SK-N-SH (cell line): ENCODE results near the gene OPHN1. TPM values are rescaled to one million over a fixed set of nuclear protein-coding genes. Genes with fewer than 3 reads are reported as not detected.

Experiments
- CTCF ChIA-PET: fragments of 300-600, 350-600 bp; formaldehyde crosslinking; extraction: SDS; loops from one replicate; lab custom pipeline; 2021; lab: Yijun Ruan, JAX
- POLR2A ChIA-PET: fragments of 350-600 bp; sonication (Branson Sonifier 250); formaldehyde crosslinking; extraction: SDS; loops from one replicate; lab custom pipeline; 2020; ENCODE audit warnings: antibody characterized with exemption, inconsistent platforms; lab: Yijun Ruan, JAX
- DNase-seq: peaks from one replicate; pipeline ENCODE4 v3.0.0; 2012
- H2AFZ ChIP-seq: fragments of 200-600 bp; sonication (generic); 2 replicates; pipeline ENCODE4 v1.8.1; 2016; ENCODE audit warnings: antibody characterized with exemption, mild to moderate bottlenecking, low read depth
- H3F3A ChIP-seq: fragments of 200-600 bp; sonication (generic); replicated peaks from 2 replicates; pipeline ENCODE3; 2016; ENCODE audit warnings: antibody characterized with exemption, mild to moderate bottlenecking; ENCODE audit not compliant: insufficient read depth
- H3K27ac ChIP-seq, 2 experiments: fragments of 200-500 bp in 1 of 2; fragments of 200-600 bp in 1 of 2; sonication (Bioruptor generic) in 1 of 2; sonication (generic), shearing (Covaris generic) in 1 of 2; 2 replicates each; pipeline versions ENCODE4 v1.5.1 to v1.6.1; 2014 to 2016; ENCODE audit warnings: low read depth in 2 of 2, inconsistent platforms in 1 of 2, low read length in 1 of 2, mild to moderate bottlenecking in 1 of 2, mixed read lengths in 1 of 2
- H3K27me3 ChIP-seq: fragments of 200-600 bp; sonication (generic), shearing (Covaris generic); 2 replicates; pipeline ENCODE4 v1.6.1; 2016; ENCODE audit warnings: mixed run types; ENCODE audit not compliant: insufficient read depth
- H3K36me3 ChIP-seq, 2 experiments: fragments of 200-500 bp in 1 of 2; fragments of 200-600 bp in 1 of 2; sonication (Bioruptor generic) in 1 of 2; sonication (generic) in 1 of 2; replicated peaks in 1 of 2; 2 replicates each; pipeline versions ENCODE3 to v1.5.1; 2014 to 2016; ENCODE audit warnings: low read length in 1 of 2, mild to moderate bottlenecking in 1 of 2; ENCODE audit not compliant: insufficient read depth in 2 of 2, control insufficient read depth in 1 of 2
- H3K4me1 ChIP-seq, 2 experiments: fragments of 200-500 bp in 1 of 2; fragments of 200-600 bp in 1 of 2; sonication (Bioruptor generic) in 1 of 2; sonication (generic), shearing (Covaris generic) in 1 of 2; 2 replicates each; pipeline versions ENCODE4 v1.5.1 to v1.6.1; 2014 to 2016; ENCODE audit warnings: low read depth in 1 of 2, low read length in 1 of 2, mixed run types in 1 of 2; ENCODE audit not compliant: insufficient read depth in 2 of 2, control insufficient read depth in 1 of 2
- H3K4me2 ChIP-seq: fragments of 200-600 bp; sonication (generic), shearing (Covaris generic); 2 replicates; pipeline ENCODE4 v1.6.1; 2017; ENCODE audit warnings: mixed run types
- H3K4me3 ChIP-seq, 2 experiments: fragments of 200-500 bp in 1 of 2; fragments of 200-600 bp in 1 of 2; sonication (Bioruptor generic) in 1 of 2; sonication (generic), shearing (Covaris generic) in 1 of 2; 2 replicates each; pipeline versions ENCODE4 v1.5.1 to v1.8.1; 2014 to 2016; ENCODE audit warnings: low read depth in 2 of 2, inconsistent platforms in 1 of 2, low read length in 1 of 2, mild to moderate bottlenecking in 1 of 2, mixed read lengths in 1 of 2, moderate library complexity in 1 of 2
- H3K79me2 ChIP-seq: fragments of 200-600 bp; sonication (generic); 2 replicates; pipeline ENCODE4 v1.8.1; 2017; ENCODE audit warnings: mild to moderate bottlenecking; ENCODE audit not compliant: insufficient read depth
- H3K9ac ChIP-seq: fragments of 200-600 bp; sonication (generic); 2 replicates; pipeline ENCODE4 v1.6.1; 2017; ENCODE audit warnings: mixed run types
- H3K9me2 ChIP-seq: fragments of 200-600 bp; sonication (generic); 2 replicates; pipeline ENCODE4 v1.6.1; 2017; ENCODE audit warnings: mixed run types
- H3K9me3 ChIP-seq: fragments of 200-600 bp; sonication (generic); 2 replicates; pipeline ENCODE4 v1.6.1; 2017; ENCODE audit warnings: mixed run types, mild to moderate bottlenecking, moderate library complexity
- H4K20me1 ChIP-seq: fragments of 200-600 bp; sonication (generic); 2 replicates; pipeline ENCODE4 v1.6.1; 2017; ENCODE audit warnings: mild to moderate bottlenecking, mixed run types; ENCODE audit not compliant: insufficient read depth
- CTCF ChIP-seq: fragments of 200-600 bp; sonication (generic); IDR thresholded peaks from 2 replicates; pipeline ENCODE4 v1.6.1; 2017; ENCODE audit warnings: antibody characterized with exemption, mild to moderate bottlenecking, moderate library complexity
- EP300 ChIP-seq, 2 experiments: IDR thresholded peaks; 2 replicates each; pipeline versions ENCODE4 v1.4.0 to v1.6.1; 2012; ENCODE audit warnings: borderline replicate concordance in 1 of 2, low read depth in 1 of 2, low read length in 1 of 2
- FOSL2 ChIP-seq: IDR thresholded peaks from 2 replicates; pipeline ENCODE4 v1.4.0; 2012; ENCODE audit warnings: low read depth, mild to moderate bottlenecking, moderate library complexity, borderline replicate concordance
- GATA2 ChIP-seq: sonication (generic); formaldehyde crosslinking; IDR thresholded peaks from 2 replicates; pipeline ENCODE4 v1.5.0; 2020; ENCODE audit warnings: mild to moderate bottlenecking, missing genetic modification reagents
- IRF3 ChIP-seq: fragments of 150-350 bp; IDR thresholded peaks from 2 replicates; pipeline ENCODE4 v1.6.1; 2016; ENCODE audit warnings: mild to moderate bottlenecking, low read depth, low read length
- JUND ChIP-seq: IDR thresholded peaks from 2 replicates; pipeline ENCODE4 v1.4.0; 2012
- MEF2A ChIP-seq: IDR thresholded peaks from 2 replicates; pipeline ENCODE4 v1.4.0; 2012; ENCODE audit warnings: low read depth, borderline replicate concordance
- MXI1 ChIP-seq: IDR thresholded peaks from 2 replicates; pipeline ENCODE4 v1.6.1; 2012; ENCODE audit warnings: mild to moderate bottlenecking, low read depth, low read length, improper control_type of control experiment
- NFIC ChIP-seq: IDR thresholded peaks from 2 replicates; pipeline ENCODE4 v1.4.0; 2012; ENCODE audit warnings: borderline replicate concordance
- PBX3 ChIP-seq: IDR thresholded peaks from 2 replicates; pipeline ENCODE4; 2012
- POLR2AphosphoS5 ChIP-seq: IDR thresholded peaks from 2 replicates; pipeline ENCODE4 v1.6.1; 2012; ENCODE audit warnings: low read depth, low read length
- RFX5 ChIP-seq: IDR thresholded peaks from 2 replicates; pipeline ENCODE4 v1.6.1; 2012; ENCODE audit warnings: mild to moderate bottlenecking, improper control_type of control experiment, low read length
- RXRA ChIP-seq: IDR thresholded peaks from 2 replicates; pipeline ENCODE4 v1.4.0; 2012; ENCODE audit warnings: low read depth, mild to moderate bottlenecking, borderline replicate concordance
- SMC3 ChIP-seq: IDR thresholded peaks from 2 replicates; pipeline ENCODE4 v1.6.1; 2012; ENCODE audit warnings: low read depth, low read length, improper control_type of control experiment
- TAF1 ChIP-seq: IDR thresholded peaks from 2 replicates; pipeline ENCODE4 v1.6.1; 2012; ENCODE audit warnings: low read depth, mild to moderate bottlenecking, low read length, moderate library complexity, borderline replicate concordance
- TCF12 ChIP-seq: IDR thresholded peaks from 2 replicates; pipeline ENCODE4 v1.4.0; 2012
- USF1 ChIP-seq: IDR thresholded peaks from 2 replicates; pipeline ENCODE4 v1.4.0; 2012; ENCODE audit warnings: low read depth, borderline replicate concordance
- USF2 ChIP-seq: fragments of 150-350 bp; IDR thresholded peaks from 2 replicates; pipeline ENCODE4 v1.6.1; 2017; ENCODE audit warnings: antibody characterized with exemption, low read length, low read depth, borderline replicate concordance
- YY1 ChIP-seq: IDR thresholded peaks from 2 replicates; pipeline ENCODE4 v1.4.0; 2012; ENCODE audit warnings: low read depth, mild to moderate bottlenecking
- WGBS: methylation state at CpG from one replicate; pipeline ENCODE4 v1.1.6; 2017; ENCODE audit warnings: low lambda C conversion rate; 5-methylcytosine and 5-hydroxymethylcytosine counted together
- polyA plus RNA-seq, 3 experiments: library from polyadenylated mRNA; depleted of rRNA; stranded (reverse); fragments of >200 nt; gene quantifications; 2 replicates each; pipeline ENCODE4 v1.2.3, GENCODE V29; 2012

The OPHN1 gene
- polyA plus RNA-seq, 1 of the 3 experiments (the other 2 are of a cell fraction), result 1.7 TPM

GRCh38 chrX:68209008-68209407 is 224.3 kb downstream of the OPHN1 start:
- Histone ChIP-seq H2AFZ (no peak overlapping the region), H3K4me3 (no peak overlapping the region), H3K4me1 (no peaks in the 10 kb centered on the region), H3K27me3 (no peaks in the 10 kb centered on the region; the same call in 1 of the 2 replicates), H3K9ac (no peak overlapping the region), H3K79me2 (no peaks in the 10 kb centered on the region), H3K27ac (no peak overlapping the region), H3K9me3 (no peaks in the 10 kb centered on the region), H4K20me1 (no peaks in the 10 kb centered on the region), H3F3A (no peaks in the 10 kb centered on the region), H3K4me2 (no peak overlapping the region), H3K36me3 (no peaks in the 10 kb centered on the region), H3K9me2 (no peaks in the 10 kb centered on the region)
- no peak for DNase-seq
- CTCF ChIA-PET, result no interaction called here
- POLR2A ChIA-PET, result no interaction called here
- TF ChIP-seq NFIC, result no peak
- TF ChIP-seq SMC3, result no peak
- TF ChIP-seq CTCF, result no peak
- TF ChIP-seq GATA2 (CRISPR knock-in tag), result no peak
- no peak for TF ChIP-seq TAF1
- no peak for TF ChIP-seq MXI1
- TF ChIP-seq IRF3, result no peak
- no peak for TF ChIP-seq EP300 (IDR thresholded peaks at IDR 0.05; ENCODE audit: borderline replicate concordance in 1 of 2, low read depth in 1 of 2, low read length in 1 of 2)
- TF ChIP-seq MEF2A, result no peak
- no peak for TF ChIP-seq USF1
- TF ChIP-seq RXRA, result no peak
- TF ChIP-seq POLR2AphosphoS5, result no peak
- TF ChIP-seq TCF12, result no peak
- TF ChIP-seq YY1, result no peak
- no peak for TF ChIP-seq JUND
- no peak for TF ChIP-seq PBX3
- TF ChIP-seq RFX5, result no peak
- TF ChIP-seq USF2, result no peak
- no peak for TF ChIP-seq FOSL2
- 58% methylated on average over 1 of the region's 1 CpG for WGBS
